HEK293T (cell line): ENCODE results near the gene RAPGEF6.

Source experiments
- BHLHE40 ChIP-seq: fragments of 450-650 bp; IDR thresholded peaks from 2 replicates; pipeline ENCODE4 v1.6.1; 2016; ENCODE audit warnings: mild to moderate bottlenecking, moderate library complexity, borderline replicate concordance
- ELF4 ChIP-seq: fragments of 450-650 bp; IDR thresholded peaks from 2 replicates; pipeline ENCODE4 v1.6.1; 2017; ENCODE audit warnings: antibody characterized with exemption
- FOXA1 ChIP-seq: fragments of 450-650 bp; IDR thresholded peaks from 2 replicates; pipeline ENCODE4 v1.6.1; 2016; ENCODE audit warnings: mild to moderate bottlenecking
- FOXK2 ChIP-seq: fragments of 450-650 bp; IDR thresholded peaks from 2 replicates; pipeline ENCODE4 v1.6.1; 2016; ENCODE audit warnings: mild to moderate bottlenecking
- FOXM1 ChIP-seq: fragments of 450-650 bp; IDR thresholded peaks from 2 replicates; pipeline ENCODE4 v1.6.1; 2017; ENCODE audit warnings: mild to moderate bottlenecking, borderline replicate concordance
- LEF1 ChIP-seq: fragments of 450-650 bp; IDR thresholded peaks from 2 replicates; pipeline ENCODE4 v1.6.1; 2017; ENCODE audit warnings: mild to moderate bottlenecking, borderline replicate concordance
- PKNOX1 ChIP-seq: fragments of 450-650 bp; IDR thresholded peaks from 2 replicates; pipeline ENCODE4 v1.6.1; 2016
- SP1 ChIP-seq: fragments of 450-650 bp; IDR thresholded peaks from 2 replicates; pipeline ENCODE4 v1.6.1; 2017

GRCh38 chr5:131671409-131671808 is 36.4 kb upstream of the RAPGEF6 start:
- no peak for TF ChIP-seq SP1
- TF ChIP-seq BHLHE40 = no peak
- TF ChIP-seq FOXM1 = no peak
- no peak for TF ChIP-seq FOXA1
- TF ChIP-seq FOXK2 = no peak
- no peak for TF ChIP-seq ELF4
- no peak for TF ChIP-seq PKNOX1
- TF ChIP-seq LEF1 = no peak
